Left ventricle myocardium inferior (tissue), 1 donor: ENCODE data around the gene ZNF277. TPM values are rescaled to one million over a fixed set of nuclear protein-coding genes. Genes with fewer than 3 reads are reported as not detected.

Experiments
- DNase-seq: peaks from one replicate; pipeline ENCODE4 v3.0.0-alpha.2; 2020
- H3K27ac ChIP-seq: fragments of 200-600 bp; replicated peaks from 2 replicates; pipeline ENCODE4 v1.8.0; 2021
- H3K27me3 ChIP-seq: fragments of 200-600 bp; 2 replicates; pipeline ENCODE4 v1.8.0; 2021; ENCODE audit warnings: low read depth
- H3K36me3 ChIP-seq: fragments of 200-600 bp; 2 replicates; pipeline ENCODE4 v1.8.0; 2021
- H3K4me1 ChIP-seq: fragments of 200-600 bp; 2 replicates; pipeline ENCODE4 v1.8.0; 2021
- H3K4me3 ChIP-seq: fragments of 200-600 bp; 2 replicates; pipeline ENCODE4 v1.8.0; 2021; ENCODE audit warnings: mild to moderate bottlenecking, moderate library complexity
- H3K9me3 ChIP-seq: fragments of 200-600 bp; replicated peaks from 2 replicates; pipeline ENCODE4 v1.8.0; 2021
- intact Hi-C: fragments of 100-400 bp; cut with micrococcal nuclease; formaldehyde crosslinking; loops from one replicate; pipeline ENCODE4 v1.11.0; 2022
- total RNA-seq: library from RNA; stranded (reverse); fragmentation: NEBNext Ultra II Directional; extraction: Animal tissue kit (Norgen Biotek cat#: 25700); gene quantifications from one replicate; pipeline ENCODE4 v1.2.1, GENCODE V29; 2021
- TF ChIP-seq, protein P1 (sequence below): fragments of 200-600 bp; IDR thresholded peaks from 2 replicates; pipeline ENCODE4 v1.8.0; 2021; ENCODE audit warnings: antibody characterized with exemption, mild to moderate bottlenecking, borderline replicate concordance
- donor health status: DM: no; HTN: yes; CAD: no; lungs with severe emphysema.

ZNF277 gene
- total RNA-seq, 1 donor from 2014 or later = 14.6 TPM

- H3K27ac ChIP-seq = no peak overlapping the region
- DNase-seq = no peak
- H3K36me3 ChIP-seq = no peaks in the 10 kb centered on the region
- no peak overlapping the region for H3K4me3 ChIP-seq
- intact Hi-C loops = no loop called here
- TF ChIP-seq, protein P1, sequence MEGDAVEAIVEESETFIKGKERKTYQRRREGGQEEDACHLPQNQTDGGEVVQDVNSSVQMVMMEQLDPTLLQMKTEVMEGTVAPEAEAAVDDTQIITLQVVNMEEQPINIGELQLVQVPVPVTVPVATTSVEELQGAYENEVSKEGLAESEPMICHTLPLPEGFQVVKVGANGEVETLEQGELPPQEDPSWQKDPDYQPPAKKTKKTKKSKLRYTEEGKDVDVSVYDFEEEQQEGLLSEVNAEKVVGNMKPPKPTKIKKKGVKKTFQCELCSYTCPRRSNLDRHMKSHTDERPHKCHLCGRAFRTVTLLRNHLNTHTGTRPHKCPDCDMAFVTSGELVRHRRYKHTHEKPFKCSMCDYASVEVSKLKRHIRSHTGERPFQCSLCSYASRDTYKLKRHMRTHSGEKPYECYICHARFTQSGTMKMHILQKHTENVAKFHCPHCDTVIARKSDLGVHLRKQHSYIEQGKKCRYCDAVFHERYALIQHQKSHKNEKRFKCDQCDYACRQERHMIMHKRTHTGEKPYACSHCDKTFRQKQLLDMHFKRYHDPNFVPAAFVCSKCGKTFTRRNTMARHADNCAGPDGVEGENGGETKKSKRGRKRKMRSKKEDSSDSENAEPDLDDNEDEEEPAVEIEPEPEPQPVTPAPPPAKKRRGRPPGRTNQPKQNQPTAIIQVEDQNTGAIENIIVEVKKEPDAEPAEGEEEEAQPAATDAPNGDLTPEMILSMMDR = no peak
- no peaks in the 10 kb centered on the region for H3K27me3 ChIP-seq
- H3K4me1 ChIP-seq = peaks cover 44% of the 10 kb centered on the region
- H3K9me3 ChIP-seq = no peaks in the 10 kb centered on the region
These were observed 22.1 kb downstream of the ZNF277 start for GRCh38 chr7:112228632-112229031.

DNA sequence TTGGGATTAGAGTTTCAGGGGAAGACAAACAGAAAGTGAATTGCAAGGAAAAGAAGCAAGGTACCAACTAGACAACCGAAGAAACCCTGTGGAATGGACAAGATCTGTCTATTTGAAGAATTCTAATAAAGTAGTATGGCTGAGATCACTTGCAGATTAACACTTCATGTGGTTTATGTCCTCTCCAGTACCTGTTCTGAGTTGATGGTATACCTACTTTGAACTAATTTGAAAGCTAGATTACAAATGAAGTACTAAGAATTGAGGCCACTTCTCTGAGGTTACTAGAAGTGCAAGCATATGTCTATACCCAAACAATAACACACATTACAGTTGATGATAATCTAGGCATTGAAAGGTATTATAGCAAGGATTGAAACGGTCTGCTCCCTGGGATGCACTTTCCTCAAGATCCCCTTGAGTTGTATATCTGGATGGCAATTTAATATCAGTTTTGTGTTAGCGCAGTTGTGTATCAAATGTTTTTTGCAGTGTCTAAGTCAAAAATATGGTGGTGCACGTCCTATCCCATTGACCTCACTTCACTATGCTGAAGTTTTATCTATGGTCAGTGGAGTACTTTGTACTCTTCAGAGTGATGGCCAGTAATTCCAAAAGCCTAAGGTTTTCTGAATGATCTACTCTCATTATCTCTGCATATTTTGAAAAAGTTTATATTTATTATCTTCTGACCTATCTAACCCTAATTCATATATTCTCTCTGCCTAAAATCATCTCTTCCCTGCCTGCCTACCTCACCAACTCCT lies 25.9 kb downstream of the ZNF277 start:
- peak overlapping the region; percentile 30 for H3K27ac ChIP-seq
- H3K36me3 ChIP-seq = no peaks in the 10 kb centered on the region
- no peak for DNase-seq
- H3K27me3 ChIP-seq = no peaks in the 10 kb centered on the region
- H3K9me3 ChIP-seq = no peaks in the 10 kb centered on the region
- H3K4me3 ChIP-seq = no peak overlapping the region
- TF ChIP-seq, protein P1 = no peak
- H3K4me1 ChIP-seq = peaks cover 30% of the 10 kb centered on the region
- intact Hi-C loops = no loop called here

DNA sequence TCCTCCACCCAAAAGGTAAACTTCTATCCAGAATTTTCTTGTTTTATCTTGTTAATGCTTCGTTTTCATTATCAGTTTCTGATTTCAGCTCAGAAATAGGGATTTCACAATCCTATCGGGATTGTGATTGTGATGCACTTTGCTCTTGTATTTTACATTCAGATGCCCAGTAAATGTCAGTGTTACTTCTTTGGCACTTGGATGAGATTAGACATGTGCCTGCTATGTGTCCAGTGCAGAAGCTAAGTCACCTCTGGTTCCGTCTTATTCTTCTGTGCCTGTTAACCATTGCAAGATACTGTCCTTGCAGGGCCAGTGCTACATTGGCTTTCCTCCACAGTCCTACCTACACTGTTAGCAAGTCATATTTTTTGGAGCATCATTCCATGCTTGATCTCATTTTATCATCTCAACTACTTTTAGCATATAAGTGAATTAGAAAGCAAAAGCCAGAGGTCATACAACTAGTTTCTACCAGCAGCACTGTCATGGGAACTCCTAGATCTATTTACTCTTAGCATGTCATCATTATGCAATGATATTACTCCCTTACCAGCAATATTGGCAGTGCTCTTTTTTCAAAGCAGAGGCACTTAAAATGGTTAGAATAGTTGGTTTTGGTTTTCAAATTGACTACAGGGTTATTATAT lies 26.7 kb downstream of the ZNF277 start:
- DNase-seq = no peak
- Histone ChIP-seq H3K4me3 (no peak overlapping the region), H3K4me1 (peaks cover 30% of the 10 kb centered on the region), H3K27me3 (no peaks in the 10 kb centered on the region), H3K9me3 (no peaks in the 10 kb centered on the region), H3K36me3 (no peaks in the 10 kb centered on the region), H3K27ac (peak overlapping the region; percentile 30)
- TF ChIP-seq, protein P1 = no peak
- intact Hi-C loops = no loop called here

DNA sequence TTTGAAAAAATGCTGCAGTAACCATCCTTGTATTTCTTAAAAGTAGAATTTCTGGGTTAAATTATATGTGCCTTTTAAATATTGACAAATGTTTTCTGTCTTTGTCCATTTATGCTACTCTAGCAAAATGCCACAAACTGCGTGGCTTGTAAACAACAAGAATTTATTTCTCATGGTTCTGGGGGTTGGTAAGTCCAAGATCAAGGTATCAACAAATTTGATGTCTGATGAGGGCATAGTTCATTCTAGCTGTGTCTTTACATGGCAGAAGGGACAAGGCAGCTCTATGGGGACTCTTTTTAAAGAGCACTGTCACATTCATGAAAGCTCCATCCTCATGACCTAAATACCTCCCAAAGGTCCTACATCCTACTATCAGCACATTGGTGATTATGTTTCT lies 27.7 kb downstream of the ZNF277 start:
- Histone ChIP-seq H3K9me3 (no peaks in the 10 kb centered on the region), H3K27me3 (no peaks in the 10 kb centered on the region), H3K4me1 (peaks cover 30% of the 10 kb centered on the region), H3K4me3 (no peak overlapping the region), H3K27ac (peak overlapping the region; percentile 30), H3K36me3 (no peaks in the 10 kb centered on the region)
- TF ChIP-seq, protein P1 = no peak
- intact Hi-C loops = no loop called here
- no peak for DNase-seq

GRCh38 chr7:112236597-112236996 lies 30.1 kb downstream of the ZNF277 start:
- intact Hi-C loops = no loop called here
- Histone ChIP-seq H3K9me3 (no peaks in the 10 kb centered on the region), H3K27me3 (no peaks in the 10 kb centered on the region), H3K27ac (no peak overlapping the region), H3K36me3 (no peaks in the 10 kb centered on the region), H3K4me3 (no peak overlapping the region), H3K4me1 (peaks cover 26% of the 10 kb centered on the region)
- TF ChIP-seq, protein P1 = no peak
- no peak for DNase-seq
